ENCODE data around the gene ZNF555. TPM values are rescaled to one million over a fixed set of nuclear protein-coding genes. Genes with fewer than 3 reads are reported as not detected.
"Not testable (repeated sequence)": the region's sequence is repeated elsewhere in the genome, so short reads cannot be mapped to it uniquely, and the experiment has no call there.

The ZNF555 gene
- total RNA-seq, 2 experiments from 2014 or later = 2.3 to 2.4 TPM

DNA sequence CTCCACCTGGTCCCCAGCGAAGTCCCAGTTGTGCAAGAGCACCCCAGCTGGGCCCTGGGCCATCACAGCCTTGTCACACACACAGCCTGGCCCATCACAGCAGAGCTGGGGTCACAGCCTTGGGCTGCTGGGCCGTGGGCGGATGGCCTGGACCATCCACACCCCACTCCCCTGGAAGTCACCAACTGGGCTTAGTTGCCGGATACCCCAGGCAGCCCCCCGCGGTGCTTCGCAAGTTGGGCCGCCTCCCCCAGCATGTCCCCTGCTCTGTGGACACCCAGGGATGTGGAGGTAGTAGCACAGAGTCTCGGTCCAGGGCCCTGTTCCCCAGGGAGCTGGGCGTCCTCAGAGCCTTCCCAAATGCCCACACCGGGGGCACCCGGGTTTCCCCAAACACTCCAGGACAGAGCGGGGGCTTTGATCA lies 26.1 kb upstream of the ZNF555 start:
- Histone ChIP-seq H3K27me3 (ENCODE audit: control insufficient read depth in 1 of 2, insufficient read depth in 2 of 2, low read length in 2 of 2) (no peaks in the 10 kb centered on the region), H3K27ac (ENCODE audit: low read depth in 1 of 2, low read length in 2 of 2) (no peak overlapping the region), H3K9me3 (ENCODE audit: control insufficient read depth in 1 of 2, insufficient read depth in 1 of 2, low read length in 2 of 2) (no peaks in the 10 kb centered on the region), H3K36me3 (ENCODE audit: insufficient read depth, low read length) (peaks cover 6% of the 10 kb centered on the region), H3K4me1 (ENCODE audit: insufficient read depth, low read length) (peaks cover 8% of the 10 kb centered on the region), H3K4me3 (ENCODE audit: low read length) (no peak overlapping the region)
- H3K4me1 Mint-ChIP-seq (ENCODE audit: low read depth) = peaks cover under 1% of the 10 kb centered on the region
- TF ChIP-seq, protein P1, sequence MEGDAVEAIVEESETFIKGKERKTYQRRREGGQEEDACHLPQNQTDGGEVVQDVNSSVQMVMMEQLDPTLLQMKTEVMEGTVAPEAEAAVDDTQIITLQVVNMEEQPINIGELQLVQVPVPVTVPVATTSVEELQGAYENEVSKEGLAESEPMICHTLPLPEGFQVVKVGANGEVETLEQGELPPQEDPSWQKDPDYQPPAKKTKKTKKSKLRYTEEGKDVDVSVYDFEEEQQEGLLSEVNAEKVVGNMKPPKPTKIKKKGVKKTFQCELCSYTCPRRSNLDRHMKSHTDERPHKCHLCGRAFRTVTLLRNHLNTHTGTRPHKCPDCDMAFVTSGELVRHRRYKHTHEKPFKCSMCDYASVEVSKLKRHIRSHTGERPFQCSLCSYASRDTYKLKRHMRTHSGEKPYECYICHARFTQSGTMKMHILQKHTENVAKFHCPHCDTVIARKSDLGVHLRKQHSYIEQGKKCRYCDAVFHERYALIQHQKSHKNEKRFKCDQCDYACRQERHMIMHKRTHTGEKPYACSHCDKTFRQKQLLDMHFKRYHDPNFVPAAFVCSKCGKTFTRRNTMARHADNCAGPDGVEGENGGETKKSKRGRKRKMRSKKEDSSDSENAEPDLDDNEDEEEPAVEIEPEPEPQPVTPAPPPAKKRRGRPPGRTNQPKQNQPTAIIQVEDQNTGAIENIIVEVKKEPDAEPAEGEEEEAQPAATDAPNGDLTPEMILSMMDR (IDR thresholded peaks at IDR 0.05) = no peak
- no peak overlapping the region for H3K4me3 Mint-ChIP-seq
- no peaks in the 10 kb centered on the region for H3K27me3 Mint-ChIP-seq
- POLR2A ChIA-PET = no interaction called here
- H3K36me3 Mint-ChIP-seq (ENCODE audit: low read depth) = peaks cover 4% of the 10 kb centered on the region
- H3K9me3 Mint-ChIP-seq = no peaks in the 10 kb centered on the region
- ATAC-seq (ENCODE audit: poor library complexity) (no peak), DNase-seq (peak in 1 of 14 experiments; percentile 12)
- CTCF ChIA-PET = no interaction called here
- no peak overlapping the region for H3K27ac Mint-ChIP-seq
- intact Hi-C loops (cut with DNase I, micrococcal nuclease) = loop anchor here in 1 of 2 experiments (5.0 kb wide), 1 partner anchor 57 kb away; no protein-coding TSS in a partner anchor

DNA sequence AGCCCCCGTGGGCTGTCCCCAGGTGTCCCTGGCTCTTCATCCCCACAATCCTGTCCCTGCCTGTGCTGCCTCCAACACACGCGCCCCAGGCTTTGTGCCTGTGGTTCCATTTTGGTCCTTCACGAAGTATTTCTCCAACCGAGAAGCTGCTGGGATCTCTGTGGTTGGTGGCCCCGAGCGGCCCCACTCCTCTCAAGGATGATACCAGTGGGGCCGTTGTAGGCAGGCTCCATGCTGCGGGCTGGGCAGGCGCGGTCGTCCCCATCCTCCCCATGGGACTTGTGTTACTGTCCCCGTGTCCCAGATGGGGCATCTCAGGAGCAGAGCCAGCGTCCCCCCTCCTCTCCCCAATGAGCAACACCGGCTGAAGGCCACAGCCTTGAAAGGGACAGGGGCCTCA lies 25.4 kb upstream of the ZNF555 start:
- Histone ChIP-seq H3K4me3 (ENCODE audit: low read length) (no peak overlapping the region), H3K36me3 (ENCODE audit: insufficient read depth, low read length) (peaks cover 6% of the 10 kb centered on the region), H3K27me3 (ENCODE audit: control insufficient read depth in 1 of 2, insufficient read depth in 2 of 2, low read length in 2 of 2) (no peaks in the 10 kb centered on the region), H3K27ac (ENCODE audit: low read depth in 1 of 2, low read length in 2 of 2) (no peak overlapping the region), H3K4me1 (ENCODE audit: insufficient read depth, low read length) (peaks cover 15% of the 10 kb centered on the region), H3K9me3 (ENCODE audit: control insufficient read depth in 1 of 2, insufficient read depth in 1 of 2, low read length in 2 of 2) (no peaks in the 10 kb centered on the region)
- no peak overlapping the region for H3K4me3 Mint-ChIP-seq
- POLR2A ChIA-PET = no interaction called here
- no peak overlapping the region for H3K27ac Mint-ChIP-seq
- no peaks in the 10 kb centered on the region for H3K9me3 Mint-ChIP-seq
- ATAC-seq (ENCODE audit: poor library complexity) = no peak
- DNase-seq = peak in 1 of 14 experiments; percentile 12
- peaks cover 4% of the 10 kb centered on the region for H3K36me3 Mint-ChIP-seq (ENCODE audit: low read depth)
- H3K27me3 Mint-ChIP-seq = no peaks in the 10 kb centered on the region
- intact Hi-C loops (cut with DNase I, micrococcal nuclease) = loop anchor here (1.0 to 5.0 kb wide), 2 partner anchors 29 to 56 kb away; no protein-coding TSS in a partner anchor
- H3K4me1 Mint-ChIP-seq (ENCODE audit: low read depth) = peaks cover 3% of the 10 kb centered on the region
- TF ChIP-seq, protein P1 (IDR thresholded peaks at IDR 0.05) = no peak
- CTCF ChIA-PET = no interaction called here

DNA sequence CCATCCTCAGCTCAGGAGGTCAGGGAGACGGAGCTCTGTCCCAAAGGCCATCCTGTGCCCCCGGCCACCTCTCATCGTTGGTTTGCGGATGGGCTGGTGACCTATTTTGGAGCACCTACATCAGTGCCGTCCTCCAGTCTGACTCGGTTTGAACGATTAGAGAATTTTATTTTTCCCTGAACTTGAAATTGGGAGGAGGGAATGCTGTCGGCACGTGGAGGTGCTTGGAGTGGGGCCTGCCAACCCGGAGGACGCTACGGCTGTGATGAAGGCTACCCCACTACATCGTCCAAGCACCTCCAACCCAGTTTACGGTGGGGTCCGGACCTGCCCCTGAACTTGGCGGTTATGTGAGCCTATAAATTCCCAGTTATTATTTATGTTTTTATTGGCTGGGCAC lies 24.6 kb upstream of the ZNF555 start:
- no peak overlapping the region for H3K4me3 Mint-ChIP-seq
- peak in 1 of 14 experiments; percentile 16 for DNase-seq
- Histone ChIP-seq H3K27ac (ENCODE audit: low read depth in 1 of 2, low read length in 2 of 2) (no peak overlapping the region), H3K4me3 (ENCODE audit: low read length) (no peak overlapping the region), H3K36me3 (ENCODE audit: insufficient read depth, low read length) (peaks cover 3% of the 10 kb centered on the region), H3K9me3 (ENCODE audit: control insufficient read depth in 1 of 2, insufficient read depth in 1 of 2, low read length in 2 of 2) (no peaks in the 10 kb centered on the region), H3K27me3 (ENCODE audit: control insufficient read depth in 1 of 2, insufficient read depth in 2 of 2, low read length in 2 of 2) (no peaks in the 10 kb centered on the region), H3K4me1 (ENCODE audit: insufficient read depth, low read length) (peaks cover 17% of the 10 kb centered on the region)
- no peaks in the 10 kb centered on the region for H3K27me3 Mint-ChIP-seq
- TF ChIP-seq, protein P1 (IDR thresholded peaks at IDR 0.05) = no peak
- intact Hi-C loops (cut with DNase I, micrococcal nuclease) = loop anchor here (1.0 to 5.0 kb wide), 2 partner anchors 29 to 56 kb away; no protein-coding TSS in a partner anchor
- H3K4me1 Mint-ChIP-seq (ENCODE audit: low read depth) = peaks cover 7% of the 10 kb centered on the region
- no peak overlapping the region for H3K27ac Mint-ChIP-seq
- no peaks in the 10 kb centered on the region for H3K9me3 Mint-ChIP-seq
- ATAC-seq (ENCODE audit: poor library complexity) = no peak
- ChIA-PET CTCF (no interaction called here), POLR2A (no interaction called here)
- peaks cover 4% of the 10 kb centered on the region for H3K36me3 Mint-ChIP-seq (ENCODE audit: low read depth)

DNA sequence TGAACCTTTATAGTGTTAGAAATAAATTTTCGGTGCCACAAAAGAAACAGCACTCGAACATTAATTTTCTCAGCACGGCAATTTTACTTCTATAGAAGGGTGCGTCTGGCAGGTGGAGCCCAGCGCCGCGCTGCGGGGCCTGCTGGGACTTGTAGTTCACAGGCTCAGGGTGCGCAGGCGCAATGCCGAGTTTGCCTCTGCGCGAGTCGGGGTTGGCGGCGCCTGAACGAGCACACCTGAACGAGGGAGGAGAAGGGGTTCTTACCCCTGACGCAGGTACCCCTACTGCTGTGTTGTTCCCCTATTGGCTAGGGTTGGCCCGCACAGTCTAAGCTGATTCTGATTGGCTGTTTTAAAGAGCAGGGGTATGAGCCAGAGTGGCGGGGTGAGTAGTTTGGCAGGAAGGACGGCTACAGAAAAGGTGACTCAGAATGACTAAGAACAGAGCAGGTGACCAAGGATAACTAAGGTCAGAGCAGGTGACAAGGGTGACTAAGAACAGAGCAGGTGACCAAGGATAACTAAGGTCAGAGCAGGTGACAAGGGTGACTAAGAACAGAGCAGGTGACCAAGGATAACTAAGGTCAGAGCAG lies 23.9 kb upstream of the ZNF555 start:
- H3K27me3 ChIP-seq (ENCODE audit: control insufficient read depth in 1 of 2, insufficient read depth in 2 of 2, low read length in 2 of 2); CTCF ChIA-PET; H3K27ac ChIP-seq (ENCODE audit: low read depth in 1 of 2, low read length in 2 of 2); H3K36me3 Mint-ChIP-seq (ENCODE audit: low read depth); H3K27me3 Mint-ChIP-seq; H3K27ac Mint-ChIP-seq; ATAC-seq (ENCODE audit: poor library complexity); H3K9me3 Mint-ChIP-seq; H3K36me3 ChIP-seq (ENCODE audit: insufficient read depth, low read length); POLR2A ChIA-PET; H3K4me1 Mint-ChIP-seq (ENCODE audit: low read depth); H3K4me3 ChIP-seq (ENCODE audit: low read length); H3K9me3 ChIP-seq (ENCODE audit: control insufficient read depth in 1 of 2, insufficient read depth in 1 of 2, low read length in 2 of 2): not testable (repeated sequence)
- DNase-seq = peak in 1 of 14 experiments; percentile 25
- intact Hi-C loops (cut with DNase I, micrococcal nuclease) = loop anchor here in 1 of 2 experiments (5.0 kb wide), 1 partner anchor 55 kb away; no protein-coding TSS in a partner anchor
- peaks cover 17% of the 10 kb centered on the region for H3K4me1 ChIP-seq (ENCODE audit: insufficient read depth, low read length)
- peak overlapping the region; percentile 57 for H3K4me3 Mint-ChIP-seq
